Gastroesophageal sphincter (tissue), 3 donors: Measurements from ENCODE around the gene CDAN1.

Experiments
- POLR2AphosphoS5 ChIP-seq: sonication (generic); formaldehyde crosslinking; IDR thresholded peaks from one replicate; pipeline ENCODE4 v1.6.1; 2017; ENCODE audit warnings: antibody characterized with exemption
- TF ChIP-seq, protein P1 (sequence below), 4 experiments: fragments of 200-600 bp in 2 of 4; fragments of 450-650 bp in 2 of 4; sonication (generic) in 1 of 4; IDR thresholded peaks; one replicate each; pipeline ENCODE4 v1.5.1; 2017 to 2019; ENCODE audit warnings: antibody characterized with exemption in 4 of 4, mild to moderate bottlenecking in 2 of 4, moderate library complexity in 2 of 4

DNA sequence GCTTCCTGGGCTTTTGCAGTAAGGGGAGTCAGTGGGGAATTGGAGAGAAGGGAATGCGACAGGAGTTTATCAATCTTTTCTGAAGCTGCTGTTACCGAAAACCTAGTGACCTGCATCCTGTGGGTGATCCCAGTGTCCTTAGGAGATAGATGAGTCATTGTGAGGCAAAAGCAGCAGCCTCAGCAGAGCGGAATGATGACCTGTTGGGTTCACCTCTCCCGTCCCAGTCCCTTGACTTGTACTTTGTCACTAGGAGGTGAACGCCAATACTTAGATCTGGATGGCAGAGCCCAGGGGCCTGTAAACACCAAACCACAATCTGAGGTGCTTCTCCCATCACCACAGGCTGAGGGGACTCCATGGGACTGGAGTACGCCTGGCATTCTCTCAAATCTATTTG is 17.9 kb downstream of the CDAN1 start:
- TF ChIP-seq, protein P1, sequence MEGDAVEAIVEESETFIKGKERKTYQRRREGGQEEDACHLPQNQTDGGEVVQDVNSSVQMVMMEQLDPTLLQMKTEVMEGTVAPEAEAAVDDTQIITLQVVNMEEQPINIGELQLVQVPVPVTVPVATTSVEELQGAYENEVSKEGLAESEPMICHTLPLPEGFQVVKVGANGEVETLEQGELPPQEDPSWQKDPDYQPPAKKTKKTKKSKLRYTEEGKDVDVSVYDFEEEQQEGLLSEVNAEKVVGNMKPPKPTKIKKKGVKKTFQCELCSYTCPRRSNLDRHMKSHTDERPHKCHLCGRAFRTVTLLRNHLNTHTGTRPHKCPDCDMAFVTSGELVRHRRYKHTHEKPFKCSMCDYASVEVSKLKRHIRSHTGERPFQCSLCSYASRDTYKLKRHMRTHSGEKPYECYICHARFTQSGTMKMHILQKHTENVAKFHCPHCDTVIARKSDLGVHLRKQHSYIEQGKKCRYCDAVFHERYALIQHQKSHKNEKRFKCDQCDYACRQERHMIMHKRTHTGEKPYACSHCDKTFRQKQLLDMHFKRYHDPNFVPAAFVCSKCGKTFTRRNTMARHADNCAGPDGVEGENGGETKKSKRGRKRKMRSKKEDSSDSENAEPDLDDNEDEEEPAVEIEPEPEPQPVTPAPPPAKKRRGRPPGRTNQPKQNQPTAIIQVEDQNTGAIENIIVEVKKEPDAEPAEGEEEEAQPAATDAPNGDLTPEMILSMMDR (IDR thresholded peaks at IDR 0.05), result no peak
- no peak for TF ChIP-seq POLR2AphosphoS5
